ENCODE results near the gene BYSL.

GRCh38 chr6:41976794-41977484 is 55.6 kb downstream of the BYSL start:
- TF ChIP-seq CTCF (IDR thresholded peaks at IDR 0.05): no peak
- no peak for TF ChIP-seq POLR2A (IDR thresholded peaks at IDR 0.05)

All from esophagus squamous epithelium (tissue), 4 donors.